Measurements from ENCODE around the gene RIPOR1.

The RIPOR1 gene

GRCh38 chr16:67558859-67559258, 30.2 kb downstream of the RIPOR1 start:
- no peak for DNase-seq

- DNase-seq = no peak
Measured at GRCh38 chr16:67560827-67561342, 32.3 kb downstream of the RIPOR1 start.

- no peak for DNase-seq
Measured at GRCh38 chr16:67561501-67561823, 32.8 kb downstream of the RIPOR1 start.

GRCh38 chr16:67561824-67562525, 33.3 kb downstream of the RIPOR1 start:
- peak; percentile 94 for DNase-seq

- DNase-seq = peak; percentile 76
Measured at GRCh38 chr16:67562526-67562917, 33.9 kb downstream of the RIPOR1 start, which contains the start of gene CTCF. CTCF (plus strand) TSS chr16:67562526; CDS start chr16:67610833, 48,307 bp downstream.

GRCh38 chr16:67562918-67563707, 34.5 kb downstream of the RIPOR1 start:
- peak; percentile 48 for DNase-seq

GRCh38 chr16:67563708-67564468, 35.3 kb downstream of the RIPOR1 start:
- DNase-seq = no peak

GRCh38 chr16:67565470-67566100, 37.0 kb downstream of the RIPOR1 start:
- no peak for DNase-seq

GRCh38 chr16:67571464-67571863, 42.8 kb downstream of the RIPOR1 start:
- DNase-seq = no peak

GRCh38 chr16:67571981-67572431, 43.4 kb downstream of the RIPOR1 start:
- no peak for DNase-seq

- no peak for DNase-seq
Measured at GRCh38 chr16:67579686-67580085, 51.1 kb downstream of the RIPOR1 start.

GRCh38 chr16:67580202-67580601, 51.6 kb downstream of the RIPOR1 start:
- no peak for DNase-seq

- no peak for DNase-seq
Measured at GRCh38 chr16:67593288-67593687, 64.7 kb downstream of the RIPOR1 start.

- DNase-seq = no peak
Measured at GRCh38 chr16:67593701-67594100, 65.1 kb downstream of the RIPOR1 start.

GRCh38 chr16:67594256-67594915, 65.8 kb downstream of the RIPOR1 start:
- DNase-seq = no peak

- DNase-seq = no peak
Measured at GRCh38 chr16:67594956-67595355, 66.3 kb downstream of the RIPOR1 start.
